HG03159 (cell line): ENCODE results near the gene UBL3.

Experiments used
- ATAC-seq: cut with Tn5 transposase; IDR thresholded peaks from one replicate; pipeline ENCODE4 v1.9.1; 2021; ENCODE audit warnings: mild to moderate bottlenecking, moderate library complexity; ENCODE audit not compliant: unreplicated experiment

Gene UBL3

GRCh38 chr13:29815336-29815735, 35.1 kb downstream of the UBL3 start:
- ATAC-seq = no peak

- ATAC-seq = no peak
These were observed 39.5 kb downstream of the UBL3 start for GRCh38 chr13:29810898-29811297.

- no peak for ATAC-seq
These were observed 40.2 kb downstream of the UBL3 start for GRCh38 chr13:29810145-29810742.

- ATAC-seq = no peak
These were observed 42.2 kb downstream of the UBL3 start for GRCh38 chr13:29808264-29808663.

- no peak for ATAC-seq
These were observed 44.1 kb downstream of the UBL3 start for GRCh38 chr13:29805994-29806979.

- no peak for ATAC-seq
These were observed 47.2 kb downstream of the UBL3 start for GRCh38 chr13:29803221-29803620.

- ATAC-seq = no peak
These were observed 47.8 kb downstream of the UBL3 start for GRCh38 chr13:29802621-29803020.

GRCh38 chr13:29801737-29802305, 48.6 kb downstream of the UBL3 start:
- no peak for ATAC-seq

- ATAC-seq = no peak
These were observed 49.3 kb downstream of the UBL3 start for GRCh38 chr13:29801102-29801501.

- ATAC-seq = no peak
These were observed 49.7 kb downstream of the UBL3 start for GRCh38 chr13:29800687-29801086.

GRCh38 chr13:29799041-29799440, 51.4 kb downstream of the UBL3 start:
- ATAC-seq = no peak

GRCh38 chr13:29791997-29792780, 58.2 kb downstream of the UBL3 start:
- ATAC-seq = no peak

GRCh38 chr13:29791508-29791907, 58.9 kb downstream of the UBL3 start:
- ATAC-seq = no peak

- ATAC-seq = no peak
These were observed 63.7 kb downstream of the UBL3 start for GRCh38 chr13:29786698-29787097.

GRCh38 chr13:29785978-29786377, 64.4 kb downstream of the UBL3 start:
- ATAC-seq = no peak

- ATAC-seq = no peak
These were observed 67.6 kb downstream of the UBL3 start for GRCh38 chr13:29782798-29783197.

GRCh38 chr13:29774830-29775229, 75.6 kb downstream of the UBL3 start:
- no peak for ATAC-seq

- ATAC-seq = no peak
These were observed 79.2 kb downstream of the UBL3 start for GRCh38 chr13:29771247-29771646.

GRCh38 chr13:29767006-29767405, 83.4 kb downstream of the UBL3 start:
- ATAC-seq = no peak

- no peak for ATAC-seq
These were observed 86.8 kb downstream of the UBL3 start for GRCh38 chr13:29763436-29764180.
